GM20431 (cell line): ENCODE measurements around the gene C5orf15.
"Not testable (repeated sequence)": the region's sequence is repeated elsewhere in the genome, so short reads cannot be mapped to it uniquely, and the experiment has no call there.

Source experiments
- in situ Hi-C: fragments of 300-500 bp; cut with MseI, MboI; formaldehyde crosslinking; loops from one replicate; pipeline ENCODE4 v1.15.0; 2020; ENCODE audit warnings: low sequenced_read_pairs; ENCODE audit not compliant: unreplicated experiment

The C5orf15 gene

GRCh38 chr5:133994990-133995333 lies 26.5 kb upstream of the C5orf15 start:
- in situ Hi-C loops = no loop called here

GRCh38 chr5:133994297-133994989 lies 26.0 kb upstream of the C5orf15 start:
- in situ Hi-C loops = no loop called here

GRCh38 chr5:133993185-133993936 lies 24.9 kb upstream of the C5orf15 start:
- in situ Hi-C loops = no loop called here

- in situ Hi-C loops = no loop called here
Measured at GRCh38 chr5:133992429-133993155, 24.2 kb upstream of the C5orf15 start.

- in situ Hi-C loops = no loop called here
Measured at GRCh38 chr5:133991171-133991910, 22.9 kb upstream of the C5orf15 start.

GRCh38 chr5:133990396-133990795 lies 22.0 kb upstream of the C5orf15 start:
- in situ Hi-C loops = no loop called here

- in situ Hi-C loops = no loop called here
Measured at GRCh38 chr5:133985540-133986180, 17.2 kb upstream of the C5orf15 start.

- in situ Hi-C loops = no loop called here
Measured at GRCh38 chr5:133983674-133984073, 15.2 kb upstream of the C5orf15 start.

GRCh38 chr5:133981714-133982113 lies 13.3 kb upstream of the C5orf15 start:
- in situ Hi-C loops = no loop called here

- in situ Hi-C loops = no loop called here
Measured at GRCh38 chr5:133980652-133981051, 12.2 kb upstream of the C5orf15 start.

GRCh38 chr5:133978943-133979342 lies 10.5 kb upstream of the C5orf15 start:
- in situ Hi-C loops = no loop called here

- in situ Hi-C loops = no loop called here
Measured at GRCh38 chr5:133977858-133978257, 9.4 kb upstream of the C5orf15 start.

- in situ Hi-C loops = no loop called here
Measured at GRCh38 chr5:133977161-133977787, 8.8 kb upstream of the C5orf15 start.

- in situ Hi-C loops = not testable (repeated sequence)
Measured at GRCh38 chr5:133975546-133975945, 7.1 kb upstream of the C5orf15 start.

GRCh38 chr5:133974142-133974541 lies 5.7 kb upstream of the C5orf15 start:
- in situ Hi-C loops = no loop called here

GRCh38 chr5:133970325-133970909 lies 2.0 kb upstream of the C5orf15 start:
- in situ Hi-C loops = no loop called here

- in situ Hi-C loops = no loop called here
Measured at GRCh38 chr5:133969654-133970324, 1.4 kb upstream of the C5orf15 start.

GRCh38 chr5:133967698-133968203 lies 674 bp downstream of the C5orf15 start:
- in situ Hi-C loops = no loop called here
